ENCODE data around the gene CDH4. TPM values are rescaled to one million over a fixed set of nuclear protein-coding genes. Genes with fewer than 3 reads are reported as not detected.

Gene CDH4
- total RNA-seq, 1 experiment from 2014 or later, result 0.13 TPM

- Histone ChIP-seq H3K4me3 (no peak overlapping the region), H3K9me3 (replicated peaks) (no peaks in the 10 kb centered on the region), H3K4me1 (replicated peaks) (peaks cover 41% of the 10 kb centered on the region), H3K27ac (no peak overlapping the region), H3K36me3 (no peaks in the 10 kb centered on the region), H3K27me3 (replicated peaks) (no peaks in the 10 kb centered on the region)
- no peak for DNase-seq (ENCODE audit: low read depth in 1 of 2, low spot score in 2 of 2)
Observed at GRCh38 chr20:61812121-61812844, 560.2 kb downstream of the CDH4 start.

DNA sequence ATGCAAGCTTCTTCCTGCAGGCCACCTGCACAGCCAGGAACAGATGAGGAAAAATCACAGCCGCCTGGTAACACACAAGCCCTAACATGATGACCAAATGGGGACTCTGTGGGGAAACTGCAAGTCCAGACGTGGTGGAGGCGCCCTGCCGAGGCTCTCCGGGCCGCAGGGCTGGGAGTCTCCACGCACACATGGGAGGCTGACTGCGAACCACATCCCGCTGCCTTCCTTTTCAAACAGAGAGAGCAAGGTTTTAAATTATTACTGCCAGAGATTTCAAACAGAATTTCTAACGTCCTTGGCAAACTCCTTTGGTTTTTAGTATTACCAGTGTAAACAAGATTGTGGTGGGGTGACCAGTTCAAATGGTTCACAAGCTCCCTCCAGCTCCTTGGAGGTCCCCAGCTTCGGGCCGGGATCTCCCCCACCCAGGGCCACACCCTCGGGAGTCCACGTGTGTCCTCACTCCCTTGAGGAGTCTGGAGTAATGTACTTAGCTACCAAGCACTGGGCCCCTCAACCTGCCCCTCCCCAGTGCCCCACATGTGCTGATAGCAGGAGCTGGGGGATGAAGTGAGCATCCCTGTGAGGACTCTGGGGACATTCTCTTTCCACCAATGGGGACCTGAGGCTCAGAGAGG, 560.9 kb downstream of the CDH4 start:
- Histone ChIP-seq H3K4me1 (replicated peaks) (peaks cover 34% of the 10 kb centered on the region), H3K4me3 (no peak overlapping the region), H3K9me3 (replicated peaks) (no peaks in the 10 kb centered on the region), H3K27me3 (replicated peaks) (no peaks in the 10 kb centered on the region), H3K27ac (no peak overlapping the region), H3K36me3 (no peaks in the 10 kb centered on the region)
- DNase-seq (ENCODE audit: low read depth in 1 of 2, low spot score in 2 of 2), result peak in 1 of 2 experiments; percentile 14

DNA sequence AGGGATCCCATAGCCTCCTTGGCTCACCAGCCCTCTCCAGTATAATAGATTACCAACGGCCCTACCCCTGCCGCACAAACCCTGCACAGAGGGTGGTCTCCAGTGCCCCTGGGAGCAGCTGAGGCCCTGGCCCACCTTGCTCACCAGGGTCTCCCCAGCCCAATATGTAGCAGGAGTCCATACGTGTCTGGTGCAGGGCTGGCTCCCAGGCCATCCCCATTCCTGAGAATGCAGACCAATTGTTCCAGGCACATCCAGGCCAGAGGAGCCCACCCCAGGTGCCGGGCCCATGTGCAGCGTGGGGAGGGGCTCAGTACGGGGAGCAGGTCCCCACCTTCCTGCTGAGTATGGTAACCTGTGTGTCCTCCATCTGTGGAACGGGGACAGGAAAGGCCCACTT, 561.7 kb downstream of the CDH4 start:
- Histone ChIP-seq H3K27ac (no peak overlapping the region), H3K27me3 (replicated peaks) (no peaks in the 10 kb centered on the region), H3K4me1 (replicated peaks) (peaks cover 26% of the 10 kb centered on the region), H3K4me3 (no peak overlapping the region), H3K9me3 (replicated peaks) (no peaks in the 10 kb centered on the region), H3K36me3 (no peaks in the 10 kb centered on the region)
- DNase-seq (ENCODE audit: low read depth in 1 of 2, low spot score in 2 of 2), result no peak

DNA sequence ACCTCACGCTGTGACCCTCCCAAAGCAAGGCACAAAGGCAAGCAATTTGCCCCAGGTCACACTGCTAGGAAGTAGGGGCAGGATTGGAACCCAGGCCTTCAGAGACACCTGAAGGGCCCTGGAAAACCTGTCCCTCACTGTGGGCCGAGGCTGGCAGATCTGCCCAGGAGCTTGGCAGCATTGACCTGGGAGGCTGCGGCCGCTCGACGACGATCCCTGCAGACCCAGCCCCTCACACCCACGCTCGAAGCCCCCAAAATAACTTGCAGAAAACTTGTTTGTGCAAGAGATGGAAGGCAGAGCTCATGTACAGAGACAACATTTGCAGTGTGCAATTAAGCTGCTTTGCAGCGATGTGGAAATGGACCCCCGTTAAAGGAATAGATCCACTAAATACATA, 562.2 kb downstream of the CDH4 start:
- Histone ChIP-seq H3K4me3 (no peak overlapping the region), H3K9me3 (replicated peaks) (no peaks in the 10 kb centered on the region), H3K27ac (no peak overlapping the region), H3K27me3 (replicated peaks) (no peaks in the 10 kb centered on the region), H3K4me1 (replicated peaks) (peaks cover 22% of the 10 kb centered on the region), H3K36me3 (no peaks in the 10 kb centered on the region)
- DNase-seq (ENCODE audit: low read depth in 1 of 2, low spot score in 2 of 2), result no peak

GRCh38 chr20:61814726-61815125, 562.7 kb downstream of the CDH4 start:
- no peak for DNase-seq (ENCODE audit: low read depth in 1 of 2, low spot score in 2 of 2)
- Histone ChIP-seq H3K27me3 (replicated peaks) (no peaks in the 10 kb centered on the region), H3K36me3 (no peaks in the 10 kb centered on the region), H3K27ac (no peak overlapping the region), H3K4me1 (replicated peaks) (peaks cover 17% of the 10 kb centered on the region), H3K9me3 (replicated peaks) (no peaks in the 10 kb centered on the region), H3K4me3 (no peak overlapping the region)

- H3K27ac ChIP-seq, result no peak overlapping the region
- DNase-seq (ENCODE audit: low read depth in 1 of 2, low spot score in 2 of 2), result no peak
Observed at GRCh38 chr20:61815176-61815575, 563.1 kb downstream of the CDH4 start.

DNA sequence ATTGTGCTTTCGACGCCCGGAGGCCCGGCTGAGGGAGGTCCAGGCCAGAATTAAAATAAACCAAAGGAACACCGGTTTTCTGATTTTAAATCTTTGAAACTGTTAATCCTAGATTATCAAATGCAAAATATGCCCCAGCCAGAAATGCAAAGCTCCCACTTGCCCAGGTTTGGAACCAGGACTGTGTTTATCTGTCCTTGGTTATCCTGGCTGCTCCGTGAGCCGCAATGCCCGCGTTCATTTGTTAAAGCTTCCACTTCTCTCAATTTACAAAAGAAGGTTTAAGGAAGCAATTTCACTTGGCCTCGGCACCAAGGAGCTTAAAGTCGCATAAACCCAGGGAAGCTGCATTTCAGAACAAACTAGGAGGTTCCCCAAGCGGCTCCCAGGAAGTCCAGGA, 563.6 kb downstream of the CDH4 start:
- Histone ChIP-seq H3K4me3 (no peak overlapping the region), H3K27me3 (replicated peaks) (no peaks in the 10 kb centered on the region), H3K9me3 (replicated peaks) (no peaks in the 10 kb centered on the region), H3K27ac (no peak overlapping the region), H3K4me1 (replicated peaks) (peaks cover 12% of the 10 kb centered on the region), H3K36me3 (no peaks in the 10 kb centered on the region)
- no peak for DNase-seq (ENCODE audit: low read depth in 1 of 2, low spot score in 2 of 2)

More at GRCh38 chr20:61815176-61815575, 563.1 kb downstream of the CDH4 start:
- no peaks in the 10 kb centered on the region for H3K27me3 ChIP-seq (replicated peaks)
- no peaks in the 10 kb centered on the region for H3K9me3 ChIP-seq (replicated peaks)
- H3K4me3 ChIP-seq, result no peak overlapping the region
- no peaks in the 10 kb centered on the region for H3K36me3 ChIP-seq
- H3K4me1 ChIP-seq (replicated peaks), result peaks cover 12% of the 10 kb centered on the region

- Histone ChIP-seq H3K4me3 (no peak overlapping the region), H3K36me3 (no peaks in the 10 kb centered on the region)
- no peak for DNase-seq (ENCODE audit: low read depth in 1 of 2, low spot score in 2 of 2)
Observed at GRCh38 chr20:61816606-61817460, 564.8 kb downstream of the CDH4 start.

DNA sequence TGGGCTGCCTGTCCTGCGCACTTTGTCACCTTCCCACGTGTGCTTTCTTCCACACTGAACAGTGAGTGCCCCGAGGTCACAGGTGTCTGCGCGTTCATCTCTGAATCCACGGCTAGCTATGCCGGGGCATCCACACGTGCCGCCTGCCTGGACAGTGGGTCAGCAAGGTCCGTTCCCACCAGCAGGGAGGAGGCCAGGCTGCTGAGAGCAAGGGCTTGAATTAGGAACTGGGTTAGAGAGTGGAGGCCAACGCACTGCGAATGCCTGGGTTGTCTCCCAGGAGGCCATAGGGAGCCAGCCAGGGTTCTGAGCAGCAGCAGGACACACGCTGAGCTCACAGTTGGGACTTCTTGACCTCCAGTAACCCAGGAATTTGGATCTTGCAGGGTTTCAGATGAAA, 565.5 kb downstream of the CDH4 start:
- DNase-seq (ENCODE audit: low read depth in 1 of 2, low spot score in 2 of 2), result no peak

More at GRCh38 chr20:61816606-61817460, 564.8 kb downstream of the CDH4 start:
- Histone ChIP-seq H3K4me1 (replicated peaks) (peaks cover 12% of the 10 kb centered on the region), H3K27me3 (replicated peaks) (no peaks in the 10 kb centered on the region), H3K27ac (no peak overlapping the region), H3K9me3 (replicated peaks) (no peaks in the 10 kb centered on the region)

GRCh38 chr20:61818746-61819573, 566.9 kb downstream of the CDH4 start:
- no peaks in the 10 kb centered on the region for H3K27me3 ChIP-seq (replicated peaks)
- no peaks in the 10 kb centered on the region for H3K9me3 ChIP-seq (replicated peaks)
- no peak overlapping the region for H3K27ac ChIP-seq

More for the DNA sequence above, 565.5 kb downstream of the CDH4 start:
- no peaks in the 10 kb centered on the region for H3K9me3 ChIP-seq (replicated peaks)
- no peak overlapping the region for H3K4me3 ChIP-seq
- H3K4me1 ChIP-seq (replicated peaks), result peaks cover 10% of the 10 kb centered on the region
- H3K27ac ChIP-seq, result no peak overlapping the region
- H3K27me3 ChIP-seq (replicated peaks), result no peaks in the 10 kb centered on the region
- no peaks in the 10 kb centered on the region for H3K36me3 ChIP-seq

DNA sequence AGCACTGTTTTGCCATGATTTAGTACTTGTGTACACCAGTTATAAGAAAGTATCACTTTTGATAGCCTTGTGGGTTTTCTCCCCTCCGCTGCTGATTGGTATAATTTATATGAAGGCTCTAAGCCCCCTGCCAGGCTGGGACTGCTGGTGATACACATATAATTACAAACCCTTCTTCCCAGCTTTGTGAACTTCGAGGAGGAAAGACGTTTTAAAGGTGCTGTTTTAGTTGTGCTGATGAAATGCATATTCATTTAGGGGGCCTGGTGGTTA, 567.4 kb downstream of the CDH4 start:
- Histone ChIP-seq H3K9me3 (replicated peaks) (no peaks in the 10 kb centered on the region), H3K4me3 (no peak overlapping the region), H3K27ac (no peak overlapping the region), H3K36me3 (no peaks in the 10 kb centered on the region), H3K27me3 (replicated peaks) (no peaks in the 10 kb centered on the region), H3K4me1 (replicated peaks) (no peaks in the 10 kb centered on the region)
- DNase-seq (ENCODE audit: low read depth in 1 of 2, low spot score in 2 of 2), result no peak

More at GRCh38 chr20:61818746-61819573, 566.9 kb downstream of the CDH4 start:
- H3K36me3 ChIP-seq, result no peaks in the 10 kb centered on the region
- H3K4me3 ChIP-seq, result no peak overlapping the region
- no peak for DNase-seq (ENCODE audit: low read depth in 1 of 2, low spot score in 2 of 2)
- no peaks in the 10 kb centered on the region for H3K4me1 ChIP-seq (replicated peaks)

- H3K36me3 ChIP-seq, result no peaks in the 10 kb centered on the region
- no peaks in the 10 kb centered on the region for H3K27me3 ChIP-seq (replicated peaks)
- H3K9me3 ChIP-seq (replicated peaks), result no peaks in the 10 kb centered on the region
- H3K4me1 ChIP-seq (replicated peaks), result no peaks in the 10 kb centered on the region
- no peak for DNase-seq (ENCODE audit: low read depth in 1 of 2, low spot score in 2 of 2)
- H3K4me3 ChIP-seq, result no peak overlapping the region
- no peak overlapping the region for H3K27ac ChIP-seq
Observed at GRCh38 chr20:61819921-61820825, 568.1 kb downstream of the CDH4 start.

DNA sequence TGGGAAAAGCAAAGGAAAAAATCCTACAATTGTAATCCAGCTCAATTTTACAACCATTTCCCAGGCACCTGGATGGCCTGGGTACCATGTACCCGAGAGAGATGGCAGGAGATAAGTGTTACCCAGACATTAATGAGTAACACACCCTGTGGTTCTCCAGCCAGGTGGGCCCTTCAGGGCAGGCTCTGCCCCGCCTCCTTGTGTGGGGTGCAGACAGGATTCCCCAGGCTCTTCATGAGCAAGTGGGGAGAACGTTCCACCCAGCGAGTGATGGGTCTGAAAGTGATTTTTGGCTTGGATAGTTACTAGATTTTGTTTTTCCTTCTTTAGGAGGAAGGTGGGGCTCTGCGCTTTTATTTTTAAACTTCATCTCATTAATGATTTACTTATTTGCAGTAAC, 569.7 kb downstream of the CDH4 start:
- no peak for DNase-seq (ENCODE audit: low read depth in 1 of 2, low spot score in 2 of 2)
- Histone ChIP-seq H3K27ac (no peak overlapping the region), H3K4me3 (no peak overlapping the region), H3K27me3 (replicated peaks) (no peaks in the 10 kb centered on the region), H3K4me1 (replicated peaks) (no peaks in the 10 kb centered on the region), H3K36me3 (no peaks in the 10 kb centered on the region), H3K9me3 (replicated peaks) (no peaks in the 10 kb centered on the region)
